ENCODE results near the gene FYCO1. TPM values are rescaled to one million over a fixed set of nuclear protein-coding genes. Genes with fewer than 3 reads are reported as not detected.

Gene FYCO1
- total RNA-seq, 6 experiments from 2014 or later = 20.8 to 30.7 (median 27.2) TPM

DNA sequence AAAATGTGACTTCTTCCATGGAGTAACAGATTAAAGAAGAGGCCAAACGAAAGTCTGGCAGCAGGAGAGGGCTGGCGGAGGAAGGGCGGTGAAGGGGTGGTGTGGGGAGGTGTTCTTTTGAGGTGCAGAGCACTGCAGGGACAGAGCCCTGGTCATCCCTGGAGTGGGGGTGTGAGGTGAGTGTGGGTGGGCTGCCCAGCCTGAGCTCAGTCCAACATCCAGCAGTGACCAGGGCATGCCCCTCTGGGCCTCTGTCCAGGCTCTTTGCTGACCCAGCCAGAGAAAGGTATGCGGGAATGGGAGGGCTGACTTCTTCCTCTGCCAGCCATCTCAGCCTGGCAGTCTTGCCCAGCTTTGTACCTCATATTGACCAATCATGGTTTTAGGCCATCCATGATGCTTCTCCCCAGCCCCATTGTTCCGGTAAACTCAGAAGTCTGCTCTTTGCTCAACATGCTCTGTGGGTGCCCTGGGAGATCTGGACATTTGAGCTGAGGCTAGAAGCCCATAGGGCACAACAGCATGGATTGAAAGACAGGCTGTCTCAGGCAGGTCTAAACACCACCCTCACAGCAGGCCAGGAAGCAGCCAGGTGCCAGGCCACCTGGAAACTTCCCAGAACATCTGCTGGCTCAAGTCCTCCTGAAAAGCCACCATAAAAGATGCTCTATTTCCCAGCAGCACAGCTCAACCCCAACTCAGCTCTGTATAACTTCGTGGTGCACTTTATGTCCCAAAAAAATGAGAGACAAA, 78.3 kb downstream of the FYCO1 start:
- H3K27me3 Mint-ChIP-seq (ENCODE audit: insufficient read depth) = peaks cover 3% of the 10 kb centered on the region
- peaks cover 15% of the 10 kb centered on the region for H3K4me1 Mint-ChIP-seq (ENCODE audit: low read depth)
- no peak for TF ChIP-seq CTCF (IDR thresholded peaks at IDR 0.05)
- no peak for DNase-seq
- no peaks in the 10 kb centered on the region for H3K9me3 Mint-ChIP-seq
- H3K27ac Mint-ChIP-seq = no peak overlapping the region
- no peak overlapping the region for H3K4me3 Mint-ChIP-seq
- H3K36me3 Mint-ChIP-seq (ENCODE audit: low read depth) = peaks cover 16% of the 10 kb centered on the region

DNA sequence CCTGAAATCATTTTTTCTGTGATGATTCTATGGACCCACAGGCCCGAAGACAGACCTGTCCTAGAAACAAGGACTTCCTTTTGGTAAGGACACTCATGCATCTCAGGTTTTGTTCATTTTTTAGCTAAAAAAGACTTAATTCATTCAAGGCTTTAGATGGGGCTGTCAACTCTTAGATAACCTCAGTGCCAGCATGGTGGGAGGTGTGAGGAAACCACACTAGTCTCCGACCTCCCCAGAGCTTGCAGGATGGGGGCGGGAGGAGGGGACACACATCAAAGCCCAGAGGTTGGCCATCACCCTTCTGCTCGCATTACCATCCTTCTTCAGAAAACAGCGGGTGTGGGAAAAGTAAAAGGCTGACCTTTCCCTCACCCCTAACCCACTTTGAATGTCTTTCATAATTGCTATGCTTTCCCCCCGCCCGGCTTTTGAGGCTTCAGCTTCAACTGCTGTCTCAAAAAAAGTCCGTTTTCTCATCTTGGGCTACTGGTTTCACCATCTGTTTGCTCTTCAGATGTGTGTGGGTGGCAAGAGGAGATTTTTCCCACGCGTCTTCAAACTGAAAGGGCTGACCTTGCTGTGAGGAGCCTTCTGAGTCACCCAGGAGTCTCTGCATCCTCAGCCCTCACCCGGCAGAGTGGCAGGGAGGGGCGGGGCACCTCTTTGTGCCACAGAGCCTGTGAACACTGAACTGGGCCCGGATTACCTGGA, 79.9 kb downstream of the FYCO1 start:
- Mint-ChIP-seq H3K9me3 (no peaks in the 10 kb centered on the region), H3K27me3 (ENCODE audit: insufficient read depth) (peaks cover 4% of the 10 kb centered on the region), H3K4me3 (peak overlapping the region; percentile 83), H3K36me3 (ENCODE audit: low read depth) (peaks cover 7% of the 10 kb centered on the region; the same call in 1 of the 2 replicates), H3K27ac (peak overlapping the region; percentile 83), H3K4me1 (ENCODE audit: low read depth) (peaks cover 15% of the 10 kb centered on the region)
- no peak for TF ChIP-seq CTCF (IDR thresholded peaks at IDR 0.05)
- DNase-seq = peak; percentile 77

GRCh38 chr3:45915059-45915439, 80.6 kb downstream of the FYCO1 start:
- DNase-seq = no peak
- Mint-ChIP-seq H3K4me3 (no peak overlapping the region; the same call in 1 of the 2 replicates), H3K4me1 (ENCODE audit: low read depth) (peaks cover 15% of the 10 kb centered on the region), H3K27ac (no peak overlapping the region), H3K9me3 (no peaks in the 10 kb centered on the region), H3K27me3 (ENCODE audit: insufficient read depth) (peaks cover 4% of the 10 kb centered on the region), H3K36me3 (ENCODE audit: low read depth) (peaks cover 7% of the 10 kb centered on the region; the same call in 1 of the 2 replicates)
- TF ChIP-seq CTCF (IDR thresholded peaks at IDR 0.05) = no peak

- peaks cover 4% of the 10 kb centered on the region for H3K27me3 Mint-ChIP-seq (ENCODE audit: insufficient read depth)
- H3K4me1 Mint-ChIP-seq (ENCODE audit: low read depth) = peaks cover 15% of the 10 kb centered on the region
- DNase-seq = no peak
- H3K36me3 Mint-ChIP-seq (ENCODE audit: low read depth) = peaks cover 7% of the 10 kb centered on the region; the same call in 1 of the 2 replicates
- TF ChIP-seq CTCF (IDR thresholded peaks at IDR 0.05) = no peak
- no peak overlapping the region for H3K4me3 Mint-ChIP-seq
- H3K27ac Mint-ChIP-seq = no peak overlapping the region
- no peaks in the 10 kb centered on the region for H3K9me3 Mint-ChIP-seq
These were observed 81.1 kb downstream of the FYCO1 start for GRCh38 chr3:45914362-45915058.

GRCh38 chr3:45912435-45912834, 83.2 kb downstream of the FYCO1 start:
- Mint-ChIP-seq H3K36me3 (ENCODE audit: low read depth) (no peaks in the 10 kb centered on the region), H3K27ac (no peak overlapping the region), H3K4me1 (ENCODE audit: low read depth) (peaks cover 26% of the 10 kb centered on the region), H3K4me3 (no peak overlapping the region), H3K9me3 (no peaks in the 10 kb centered on the region), H3K27me3 (ENCODE audit: insufficient read depth) (peaks cover 6% of the 10 kb centered on the region)
- TF ChIP-seq CTCF (IDR thresholded peaks at IDR 0.05) = no peak
- DNase-seq = no peak

All from HFFc6 (cell line).